Prostate gland (tissue), 2 donors: ENCODE measurements around the gene ATP12A.

Experiments used
- CTCF ChIP-seq, 4 experiments: fragments of 200-600 bp in 2 of 4; fragments of 450-650 bp in 2 of 4; sonication (generic) in 2 of 4; IDR thresholded peaks; 1 replicate in 3 of 4; 2 replicates in 1 of 4; pipeline ENCODE4 v1.5.1; 2016 to 2019; ENCODE audit warnings: antibody characterized with exemption in 4 of 4, mild to moderate bottlenecking in 2 of 4, moderate library complexity in 2 of 4
- POLR2A ChIP-seq: fragments of 450-650 bp; IDR thresholded peaks from one replicate; pipeline ENCODE4 v1.6.1; 2016; ENCODE audit warnings: antibody characterized with exemption, mild to moderate bottlenecking

- TF ChIP-seq CTCF (IDR thresholded peaks at IDR 0.05) = no peak
- TF ChIP-seq POLR2A = no peak
Observed at GRCh38 chr13:24683351-24683750, 3.1 kb downstream of the ATP12A start.
